ENCODE measurements around the gene BAZ1B.
"Not testable (repeated sequence)": the region's sequence is repeated elsewhere in the genome, so short reads cannot be mapped to it uniquely, and the experiment has no call there.

BAZ1B gene

GRCh38 chr7:73432676-73433075 is 89.4 kb downstream of the BAZ1B start:
- no peaks in the 10 kb centered on the region for H3K79me2 ChIP-seq (ENCODE audit: insufficient read depth, low read length)
- H3K9ac ChIP-seq (ENCODE audit: low read depth, low read length, poor library complexity, severe bottlenecking): no peak overlapping the region
- H3K9me3 ChIP-seq (ENCODE audit: insufficient read depth, low read depth, low read length): no peaks in the 10 kb centered on the region
- H2AFZ ChIP-seq (ENCODE audit: low read length): no peak overlapping the region
- H3F3A ChIP-seq (ENCODE audit: low read depth): no peaks in the 10 kb centered on the region
- no peak overlapping the region for H3K4me2 ChIP-seq (ENCODE audit: low read depth, low read length, poor library complexity, severe bottlenecking)
- H3K4me3 ChIP-seq (ENCODE audit: low read length, poor library complexity, severe bottlenecking): no peak overlapping the region
- H3K27me3 ChIP-seq (ENCODE audit: insufficient read depth, low read length, poor library complexity, severe bottlenecking): no peaks in the 10 kb centered on the region
- no peaks in the 10 kb centered on the region for H3K9me2 ChIP-seq (replicated peaks; ENCODE audit: low read depth, low read length)
- H3K4me1 ChIP-seq (ENCODE audit: insufficient read depth, low read length, poor library complexity, severe bottlenecking): no peaks in the 10 kb centered on the region
- no peaks in the 10 kb centered on the region for H3K36me3 ChIP-seq (ENCODE audit: insufficient read depth, low read length)
- H4K20me1 ChIP-seq (ENCODE audit: insufficient read depth, low read length, poor library complexity, severe bottlenecking): no peaks in the 10 kb centered on the region
- TF ChIP-seq CTCF (conservative IDR thresholded peaks at IDR 0.05; ENCODE audit: low read length) (no peak), EZH2phosphoT487 (IDR thresholded peaks at IDR 0.05; ENCODE audit: borderline replicate concordance) (no peak)

GRCh38 chr7:73431041-73431835 is 90.9 kb downstream of the BAZ1B start:
- no peak for TF ChIP-seq CTCF (conservative IDR thresholded peaks at IDR 0.05; ENCODE audit: low read length)
- TF ChIP-seq EZH2phosphoT487 (IDR thresholded peaks at IDR 0.05; ENCODE audit: borderline replicate concordance): no peak
- Histone ChIP-seq H3K27me3 (ENCODE audit: insufficient read depth, low read length, poor library complexity, severe bottlenecking) (no peaks in the 10 kb centered on the region), H2AFZ (ENCODE audit: low read length) (no peak overlapping the region), H3K4me2 (ENCODE audit: low read depth, low read length, poor library complexity, severe bottlenecking) (no peak overlapping the region), H3K9me2 (replicated peaks; ENCODE audit: low read depth, low read length) (no peaks in the 10 kb centered on the region), H3K9me3 (ENCODE audit: insufficient read depth, low read depth, low read length) (no peaks in the 10 kb centered on the region), H4K20me1 (ENCODE audit: insufficient read depth, low read length, poor library complexity, severe bottlenecking) (no peaks in the 10 kb centered on the region), H3K36me3 (ENCODE audit: insufficient read depth, low read length) (no peaks in the 10 kb centered on the region), H3K79me2 (ENCODE audit: insufficient read depth, low read length) (no peaks in the 10 kb centered on the region), H3K4me3 (ENCODE audit: low read length, poor library complexity, severe bottlenecking) (no peak overlapping the region), H3F3A (ENCODE audit: low read depth) (no peaks in the 10 kb centered on the region), H3K4me1 (ENCODE audit: insufficient read depth, low read length, poor library complexity, severe bottlenecking) (no peaks in the 10 kb centered on the region), H3K9ac (ENCODE audit: low read depth, low read length, poor library complexity, severe bottlenecking) (no peak overlapping the region)

- not testable (repeated sequence) for H3K4me2 ChIP-seq (ENCODE audit: low read depth, low read length, poor library complexity, severe bottlenecking); H3K79me2 ChIP-seq (ENCODE audit: insufficient read depth, low read length); H3K9ac ChIP-seq (ENCODE audit: low read depth, low read length, poor library complexity, severe bottlenecking); H3K36me3 ChIP-seq (ENCODE audit: insufficient read depth, low read length); H3K9me3 ChIP-seq (ENCODE audit: insufficient read depth, low read depth, low read length); H3F3A ChIP-seq (ENCODE audit: low read depth); H4K20me1 ChIP-seq (ENCODE audit: insufficient read depth, low read length, poor library complexity, severe bottlenecking); H3K27me3 ChIP-seq (ENCODE audit: insufficient read depth, low read length, poor library complexity, severe bottlenecking); H2AFZ ChIP-seq (ENCODE audit: low read length); H3K4me1 ChIP-seq (ENCODE audit: insufficient read depth, low read length, poor library complexity, severe bottlenecking); H3K9me2 ChIP-seq (replicated peaks; ENCODE audit: low read depth, low read length); H3K4me3 ChIP-seq (ENCODE audit: low read length, poor library complexity, severe bottlenecking)
These were observed 91.6 kb downstream of the BAZ1B start for GRCh38 chr7:73430540-73430939.
